ENCODE measurements around the gene ZKSCAN3.
"Not testable (repeated sequence)": the region's sequence is repeated elsewhere in the genome, so short reads cannot be mapped to it uniquely, and the experiment has no call there.

ZKSCAN3 gene

DNA sequence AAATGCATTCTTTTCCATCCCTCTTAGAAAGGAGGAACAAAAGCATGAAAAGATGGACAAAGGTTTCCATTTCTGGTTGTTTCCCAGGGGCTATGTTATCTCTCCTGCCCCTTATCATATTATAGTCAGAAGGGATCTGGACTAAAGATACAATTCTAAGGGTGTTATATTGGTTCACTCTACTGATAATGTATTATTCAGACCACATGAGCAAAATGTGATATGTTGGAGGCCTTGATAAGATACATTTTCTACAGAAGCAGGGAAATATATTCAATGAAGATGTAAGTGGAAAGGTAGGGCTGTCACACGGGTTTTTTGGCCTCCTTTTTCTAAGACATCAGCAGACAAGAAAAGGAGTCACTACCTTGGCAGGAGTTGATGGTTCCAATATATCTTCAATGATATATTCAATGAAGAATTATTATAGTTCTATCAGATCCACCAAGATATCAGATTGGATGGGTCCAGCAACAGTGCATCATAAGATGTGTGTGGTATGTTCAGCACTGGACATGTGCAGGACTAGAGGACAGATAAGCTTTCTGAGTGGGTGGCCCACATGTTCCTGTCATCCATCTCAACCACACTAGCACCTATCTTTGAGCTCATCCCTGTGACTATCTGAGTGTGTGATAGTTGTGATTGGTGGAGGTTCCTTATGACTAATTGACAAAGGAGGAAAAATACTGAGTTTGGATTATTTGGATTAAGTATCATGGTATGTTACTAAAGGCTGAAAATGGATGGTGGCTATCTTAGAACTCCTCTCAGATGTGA, 5.7 kb upstream of the ZKSCAN3 start:
- DNase-seq (ENCODE audit: low spot score): no peak

DNA sequence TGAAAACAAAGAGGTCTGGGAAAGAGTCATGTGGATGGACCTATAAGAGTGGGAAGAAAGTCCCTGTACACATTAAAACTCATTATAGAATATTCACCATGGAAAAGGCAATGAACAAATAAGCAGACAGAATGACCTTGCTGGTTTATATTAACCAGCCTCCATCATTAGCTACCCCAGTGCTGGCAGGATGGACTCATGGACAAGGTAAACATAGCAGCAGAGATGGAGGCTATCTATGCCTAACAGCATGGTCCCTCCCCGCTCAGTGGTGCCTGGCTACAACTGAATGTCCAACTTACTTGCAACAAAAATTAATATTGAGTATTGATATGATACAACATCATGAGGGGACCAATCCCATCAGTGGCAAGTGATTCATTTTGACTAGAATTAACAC, 4.5 kb upstream of the ZKSCAN3 start:
- no peak for DNase-seq (ENCODE audit: low spot score)

DNA sequence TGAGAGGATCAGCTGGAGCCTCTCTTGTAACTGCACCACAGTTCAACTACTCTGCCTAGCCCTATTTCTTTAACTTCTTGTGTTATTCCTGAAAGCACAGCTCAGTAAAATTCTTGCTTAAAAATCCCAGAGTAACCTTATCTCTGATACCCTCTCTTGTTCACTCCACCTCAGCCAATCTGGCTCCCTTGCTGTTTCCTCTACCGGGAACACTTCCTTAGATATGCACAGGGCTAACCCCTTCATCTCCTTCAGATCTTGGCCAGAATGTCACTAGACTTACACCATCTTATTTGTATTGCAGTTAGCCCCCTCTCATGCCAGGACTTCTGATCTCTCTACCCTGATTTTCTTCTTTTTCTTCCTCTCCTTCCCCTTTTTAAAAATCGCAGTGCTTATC, 2.6 kb upstream of the ZKSCAN3 start:
- no peak for DNase-seq (ENCODE audit: low spot score)

DNA sequence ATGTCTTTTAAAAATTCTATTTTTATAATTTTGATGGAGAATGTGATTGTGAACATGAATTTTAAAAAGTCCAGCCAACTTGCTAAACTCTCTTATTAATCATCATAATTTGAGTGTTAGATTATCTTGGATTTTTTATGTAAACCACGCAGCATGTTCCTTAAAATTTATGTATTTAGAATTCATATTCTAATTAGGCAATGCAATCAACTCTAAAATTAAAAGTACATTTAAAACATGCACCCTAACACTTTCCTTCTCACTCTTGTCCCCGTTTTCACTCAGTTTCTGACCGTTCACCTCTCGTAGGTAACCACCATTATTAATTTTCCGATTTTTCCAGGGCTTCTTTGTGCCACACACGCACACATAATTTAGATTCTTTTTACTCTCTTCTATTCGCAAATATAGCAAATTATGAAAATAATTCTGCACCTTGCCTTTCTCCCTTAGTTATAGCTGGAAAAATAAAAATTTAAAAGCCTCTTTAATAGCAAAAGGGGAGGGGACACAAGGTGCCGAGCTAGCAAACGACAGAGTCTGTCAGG, 329 bp upstream of the ZKSCAN3 start:
- no peak for DNase-seq (ENCODE audit: low spot score)

DNA sequence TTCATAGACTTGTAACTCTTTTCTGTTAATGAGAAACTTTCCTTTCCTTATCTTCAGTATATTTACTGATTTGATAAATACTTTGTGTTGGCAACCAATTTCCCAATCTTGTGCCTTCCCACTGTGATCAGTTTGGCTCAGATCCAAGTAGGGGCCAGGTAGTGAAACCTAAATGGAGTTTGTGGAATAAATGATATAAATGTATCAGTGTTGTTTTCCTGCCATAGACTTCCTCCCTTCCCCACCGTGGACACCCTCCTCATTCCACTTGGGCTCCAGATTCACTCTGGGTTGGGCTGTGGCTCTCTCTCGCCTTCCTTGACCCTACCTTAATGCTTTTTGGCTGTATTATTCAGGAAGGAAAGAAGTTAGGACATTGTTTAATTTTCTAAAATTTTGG, 1.3 kb downstream of the ZKSCAN3 start:
- DNase-seq (ENCODE audit: low spot score): no peak

DNA sequence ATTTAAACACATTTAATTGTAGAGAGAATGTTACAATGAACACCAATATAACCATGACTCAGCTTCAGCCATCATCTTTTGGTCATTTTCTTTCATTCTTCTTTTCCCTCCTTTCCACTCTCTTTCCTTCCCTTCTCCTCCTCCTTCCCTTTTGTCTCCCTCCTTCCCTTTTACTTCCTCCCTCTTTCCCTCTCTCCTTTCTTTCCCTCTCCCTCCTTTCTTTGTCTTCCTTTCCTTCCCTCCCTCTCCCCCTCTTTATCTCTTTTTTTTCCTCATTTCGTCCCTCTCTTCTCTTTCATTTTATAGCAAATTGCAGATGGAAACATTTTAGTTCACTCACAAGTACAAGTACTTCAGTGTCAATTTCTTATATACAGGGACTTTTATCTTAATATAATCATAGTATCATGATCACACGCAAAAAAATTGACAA, 1.8 kb downstream of the ZKSCAN3 start:
- no peak for DNase-seq (ENCODE audit: low spot score)

DNA sequence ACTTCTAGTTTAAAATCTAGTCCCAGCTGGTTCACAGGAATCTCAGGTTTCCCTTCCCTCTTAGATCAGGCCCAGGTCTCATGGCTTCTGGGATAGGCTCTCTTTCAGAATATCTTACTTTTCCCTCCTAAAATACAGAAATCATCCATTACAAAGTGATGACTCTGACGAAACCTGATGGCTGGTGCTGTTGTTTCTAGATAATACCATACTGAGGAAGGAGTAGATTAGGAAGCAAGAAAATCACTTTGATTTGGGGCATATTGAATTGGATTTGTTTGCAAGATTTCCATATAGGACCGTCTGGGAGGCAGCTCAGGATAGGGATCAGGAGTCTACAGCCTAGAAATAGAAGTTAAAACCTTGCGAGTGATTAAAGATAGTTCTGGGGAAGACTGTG, 3.6 kb downstream of the ZKSCAN3 start:
- DNase-seq (ENCODE audit: low spot score): no peak

DNA sequence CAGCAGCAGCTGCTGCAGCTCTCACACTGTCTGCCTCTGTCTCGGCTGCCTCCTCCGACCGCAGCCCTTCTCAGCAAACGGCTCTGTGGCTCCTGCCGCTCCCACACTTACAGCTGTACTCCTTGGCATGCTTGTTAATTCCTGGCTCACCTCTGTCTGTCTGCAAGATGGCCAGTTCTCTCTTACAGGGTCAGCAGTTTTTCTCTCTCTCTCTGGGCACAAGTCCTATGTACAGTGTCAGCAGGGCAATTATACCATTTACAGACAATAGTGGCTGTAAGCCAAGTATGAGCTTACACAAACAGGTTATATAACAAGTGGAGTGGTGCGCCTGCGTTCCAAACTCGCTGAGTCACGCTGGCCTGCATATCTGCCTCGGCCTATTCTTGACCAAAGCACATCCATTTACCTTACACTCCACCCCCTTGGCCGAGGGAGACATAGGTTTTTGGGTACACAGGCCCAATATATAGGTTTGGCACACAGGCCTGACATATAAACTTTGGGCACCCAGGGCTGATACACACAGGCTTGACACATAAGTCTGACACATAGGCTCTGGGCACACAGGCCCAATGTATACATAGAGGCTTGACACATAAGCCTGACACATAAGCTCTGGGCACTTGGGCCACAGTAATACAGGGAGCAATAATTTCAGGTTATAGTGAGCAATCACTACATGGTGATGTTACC, 4.4 kb downstream of the ZKSCAN3 start:
- DNase-seq (ENCODE audit: low spot score): no peak

DNA sequence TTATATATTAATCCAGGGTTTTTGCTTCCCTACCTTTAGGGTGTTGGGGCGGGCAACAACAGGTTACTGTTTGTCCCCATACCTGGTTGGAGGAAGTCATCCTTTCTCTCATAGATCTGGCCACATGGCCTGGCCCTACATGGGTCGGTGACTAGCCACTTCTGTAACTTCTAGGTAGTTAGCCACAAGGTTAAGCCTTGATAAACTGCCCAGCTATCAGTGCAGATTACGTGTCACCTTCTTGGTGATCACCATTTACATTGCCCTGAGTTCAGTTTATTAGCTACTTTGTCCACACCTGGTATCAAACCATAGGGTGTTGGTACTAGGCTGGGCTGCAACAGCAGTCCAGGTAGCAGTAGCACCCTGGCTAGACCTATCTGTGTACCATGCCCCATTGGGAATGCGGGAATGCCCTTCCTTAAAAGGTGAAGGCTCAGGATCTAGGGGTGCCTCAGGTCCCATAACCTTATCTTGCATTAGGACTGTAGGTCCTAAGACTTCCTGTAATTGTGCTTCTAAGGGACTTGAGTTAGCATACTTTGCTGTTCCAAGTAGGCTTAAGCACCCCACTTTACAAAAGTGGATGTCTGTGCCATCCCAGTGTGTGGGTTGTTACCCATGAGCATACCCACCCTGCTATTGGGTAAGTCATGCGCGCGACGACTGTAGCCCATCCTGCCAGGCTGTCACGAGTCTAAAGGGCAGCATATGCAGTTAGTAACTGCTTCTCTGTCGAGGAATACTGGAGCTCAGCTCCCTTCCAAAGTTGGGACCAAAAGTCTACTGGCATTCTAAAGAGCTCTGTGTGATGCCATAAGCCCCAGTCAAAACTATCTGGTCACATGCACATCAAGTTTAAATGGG, 5.2 kb downstream of the ZKSCAN3 start:
- DNase-seq (ENCODE audit: low spot score): no peak

DNA sequence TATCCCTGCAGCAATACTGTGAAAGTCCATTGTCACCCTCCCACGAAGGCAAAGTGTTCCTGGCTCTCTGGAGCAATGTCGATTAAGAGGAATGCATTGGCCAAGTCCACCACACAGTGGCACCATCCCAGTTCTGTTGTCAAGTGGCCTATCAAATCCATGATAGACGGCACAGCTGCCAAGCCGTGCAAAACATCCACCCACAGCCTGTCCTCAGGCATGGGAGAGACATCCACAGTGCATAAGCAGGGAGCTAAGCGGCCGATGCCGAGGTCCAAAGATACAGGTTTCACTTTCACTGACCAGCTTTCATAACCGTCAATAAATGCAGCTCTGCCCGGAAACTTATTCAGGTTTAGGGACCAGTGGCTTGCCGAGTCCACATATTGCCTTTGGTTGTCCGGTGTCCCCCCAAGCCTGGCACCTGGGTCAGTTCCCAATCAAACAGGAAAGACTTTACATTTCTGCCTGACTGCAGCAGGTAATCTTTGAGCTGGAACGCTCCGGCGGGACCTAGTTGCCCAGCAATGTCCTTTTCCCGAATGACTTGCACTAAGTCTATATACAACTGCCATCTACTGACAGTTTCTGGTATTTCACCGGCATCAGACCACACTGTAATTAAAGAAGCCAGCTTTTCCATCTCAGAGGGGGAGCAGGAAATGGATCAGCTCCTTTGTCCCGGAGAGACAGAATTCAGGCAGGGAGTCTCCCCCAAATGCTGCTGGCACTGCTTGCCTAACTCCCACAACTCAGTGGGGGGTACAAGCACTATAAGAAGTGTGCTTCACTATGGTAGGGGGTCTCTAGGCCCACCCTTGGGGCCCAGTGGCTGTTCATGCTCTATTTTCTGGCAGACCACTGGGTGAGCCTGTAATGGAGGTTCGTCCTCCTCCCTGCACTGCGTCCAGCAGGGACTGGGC, 6.3 kb downstream of the ZKSCAN3 start:
- DNase-seq (ENCODE audit: low spot score): peak; percentile 76

DNA sequence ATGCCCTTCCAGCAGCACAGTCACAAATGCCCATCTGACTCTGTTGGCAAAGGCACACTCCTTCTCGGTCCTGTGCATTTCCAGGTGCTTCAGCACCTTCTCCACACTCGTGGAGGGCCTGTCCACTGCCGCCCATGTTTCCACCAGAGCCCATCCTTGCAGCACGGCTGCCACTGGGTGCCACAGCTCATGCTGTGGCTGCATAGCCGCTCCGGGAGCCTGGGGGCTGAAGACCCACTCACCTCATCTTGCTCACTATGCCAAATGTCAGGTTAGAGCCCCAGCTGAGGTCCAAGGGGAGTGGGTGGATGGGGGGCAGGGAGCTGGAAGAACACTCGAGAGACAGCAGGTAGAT, 6.9 kb downstream of the ZKSCAN3 start:
- DNase-seq (ENCODE audit: low spot score): no peak

DNA sequence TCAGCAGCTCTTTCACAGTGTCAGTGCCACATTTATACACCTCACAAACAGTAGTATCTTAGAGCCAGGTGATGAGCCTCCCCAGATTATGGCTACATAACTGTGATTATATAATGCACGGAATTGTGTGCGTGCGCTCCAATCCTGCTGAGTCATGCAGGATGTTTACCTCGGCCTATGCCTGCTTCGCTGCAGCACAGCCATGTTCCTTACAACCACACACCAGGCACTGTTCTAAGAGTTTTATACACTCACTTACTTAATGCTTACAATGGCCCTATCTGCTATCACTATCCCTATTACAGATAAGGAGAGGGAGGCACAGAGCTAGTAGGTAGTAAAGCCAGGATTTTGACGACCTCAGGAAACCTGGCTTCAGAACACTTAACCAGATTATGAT, 7.3 kb downstream of the ZKSCAN3 start:
- no peak for DNase-seq (ENCODE audit: low spot score)

DNA sequence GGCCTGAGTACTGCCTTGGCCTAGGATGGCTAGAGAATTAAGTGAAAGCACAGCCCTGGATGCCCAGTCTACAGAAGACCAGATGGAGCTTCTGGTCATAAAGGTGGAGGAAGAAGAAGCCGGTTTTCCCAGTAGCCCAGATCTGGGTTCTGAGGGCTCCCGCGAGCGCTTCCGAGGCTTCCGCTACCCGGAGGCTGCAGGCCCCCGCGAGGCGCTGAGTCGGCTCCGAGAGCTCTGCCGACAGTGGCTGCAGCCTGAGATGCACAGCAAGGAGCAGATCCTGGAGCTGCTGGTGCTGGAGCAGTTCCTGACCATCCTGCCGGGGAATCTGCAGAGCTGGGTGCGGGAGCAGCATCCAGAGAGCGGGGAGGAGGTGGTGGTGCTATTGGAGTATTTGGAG, 9.8 kb downstream of the ZKSCAN3 start:
- DNase-seq (ENCODE audit: low spot score): not testable (repeated sequence)

DNA sequence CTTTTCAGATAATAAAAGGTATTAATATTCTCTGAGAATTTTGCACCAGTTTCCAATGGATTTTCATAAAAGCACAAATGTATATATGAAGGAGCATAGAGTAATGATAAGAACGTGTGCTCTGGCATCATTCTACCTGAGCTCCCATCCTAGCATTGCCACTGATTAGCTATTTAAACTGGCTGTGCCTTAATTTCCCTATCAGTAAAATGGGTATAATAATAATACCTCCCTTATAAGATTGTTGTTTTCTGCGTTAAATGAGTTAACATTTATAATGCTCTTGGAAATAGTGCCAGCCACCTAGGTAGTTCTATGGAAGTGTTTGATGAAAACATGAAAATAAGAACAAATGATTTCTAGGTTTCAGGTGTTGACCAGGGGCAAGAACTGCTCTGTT, 11.2 kb downstream of the ZKSCAN3 start:
- no peak for DNase-seq (ENCODE audit: low spot score)

DNA sequence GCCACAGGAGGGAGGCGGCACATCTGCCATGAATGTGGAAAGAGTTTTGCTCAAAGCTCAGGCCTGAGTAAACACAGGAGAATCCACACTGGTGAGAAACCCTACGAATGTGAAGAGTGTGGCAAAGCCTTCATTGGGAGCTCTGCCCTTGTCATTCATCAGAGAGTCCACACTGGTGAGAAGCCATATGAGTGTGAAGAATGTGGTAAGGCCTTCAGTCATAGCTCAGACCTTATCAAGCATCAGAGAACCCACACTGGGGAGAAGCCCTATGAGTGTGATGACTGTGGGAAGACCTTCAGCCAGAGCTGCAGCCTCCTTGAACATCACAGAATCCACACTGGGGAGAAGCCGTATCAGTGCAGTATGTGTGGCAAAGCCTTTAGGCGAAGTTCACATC, 15.8 kb downstream of the ZKSCAN3 start:
- not testable (repeated sequence) for DNase-seq (ENCODE audit: low spot score)

DNA sequence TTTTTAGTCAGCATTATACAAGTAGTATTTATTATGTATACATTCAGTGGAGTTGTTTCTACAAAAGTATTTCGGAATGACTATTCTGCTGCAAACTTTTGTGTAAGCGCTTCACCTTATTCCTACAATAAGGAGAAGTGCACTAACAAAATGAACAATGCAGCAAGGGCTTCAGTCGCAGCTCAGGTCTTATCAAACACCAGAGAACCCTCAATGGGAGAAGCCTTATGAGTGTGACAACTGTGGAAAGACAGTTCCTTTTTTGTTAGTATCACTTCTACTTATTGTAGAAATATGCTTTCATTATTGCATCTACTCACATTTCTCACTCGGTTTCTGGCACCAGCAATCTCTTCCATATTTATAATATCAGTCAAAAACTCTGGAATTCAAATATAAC, 18.8 kb downstream of the ZKSCAN3 start:
- DNase-seq (ENCODE audit: low spot score): no peak

DNA sequence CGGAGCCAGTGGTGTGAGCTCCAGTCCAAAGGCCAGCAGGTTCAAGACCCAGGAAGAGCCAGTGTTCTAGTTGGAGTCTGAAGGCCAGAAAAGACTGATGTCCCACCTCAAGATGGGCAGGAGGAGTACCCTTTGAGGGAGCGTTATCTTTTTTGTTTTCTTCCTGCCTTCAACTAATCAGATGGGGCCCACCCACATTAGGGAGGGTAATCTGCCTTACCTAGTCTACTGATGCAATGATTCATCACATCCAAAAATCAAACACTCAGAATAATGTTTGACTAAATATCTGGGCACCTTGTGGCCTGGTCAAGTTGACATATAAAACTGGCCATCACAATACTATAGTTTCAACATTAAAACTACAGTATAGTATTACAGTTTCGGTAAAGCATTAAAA, 19.7 kb downstream of the ZKSCAN3 start:
- DNase-seq (ENCODE audit: low spot score): no peak

DNA sequence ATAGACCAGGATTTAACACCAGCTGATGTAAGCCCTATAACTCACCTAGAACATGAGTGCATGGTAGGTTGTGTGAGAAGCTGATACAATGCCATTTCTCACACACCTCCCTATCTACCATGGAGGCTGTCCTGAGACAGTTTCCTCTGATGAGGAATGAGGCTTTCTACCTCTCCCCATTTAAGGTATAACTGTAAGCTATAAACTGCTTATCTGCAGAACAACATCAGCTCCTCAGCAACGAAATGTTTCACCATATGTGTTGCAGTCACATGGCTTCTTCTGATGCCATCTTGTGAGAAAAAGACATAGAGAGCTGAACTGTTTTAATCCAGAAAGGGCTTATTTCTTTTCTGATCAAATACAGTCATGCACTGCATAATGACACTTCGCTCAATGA, 20.7 kb downstream of the ZKSCAN3 start:
- DNase-seq (ENCODE audit: low spot score): no peak

DNA sequence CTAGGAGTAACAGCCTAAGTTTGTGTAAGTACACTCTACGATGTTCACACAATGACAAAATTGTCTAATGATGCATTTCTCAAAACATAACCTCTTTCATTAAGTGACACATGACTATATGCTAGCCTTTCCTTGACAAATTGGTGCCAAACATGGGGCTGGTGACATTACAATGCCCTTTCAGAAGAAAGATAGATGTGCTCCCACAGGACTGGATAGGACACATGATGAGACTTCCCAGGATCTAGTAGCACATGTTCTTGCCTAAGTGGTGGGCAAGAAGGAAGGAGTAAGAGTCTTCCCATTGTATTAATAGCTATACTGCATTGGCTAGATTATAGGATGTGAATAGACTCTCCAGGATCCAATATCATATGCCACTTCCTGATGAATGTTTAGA, 21.5 kb downstream of the ZKSCAN3 start:
- no peak for DNase-seq (ENCODE audit: low spot score)

DNA sequence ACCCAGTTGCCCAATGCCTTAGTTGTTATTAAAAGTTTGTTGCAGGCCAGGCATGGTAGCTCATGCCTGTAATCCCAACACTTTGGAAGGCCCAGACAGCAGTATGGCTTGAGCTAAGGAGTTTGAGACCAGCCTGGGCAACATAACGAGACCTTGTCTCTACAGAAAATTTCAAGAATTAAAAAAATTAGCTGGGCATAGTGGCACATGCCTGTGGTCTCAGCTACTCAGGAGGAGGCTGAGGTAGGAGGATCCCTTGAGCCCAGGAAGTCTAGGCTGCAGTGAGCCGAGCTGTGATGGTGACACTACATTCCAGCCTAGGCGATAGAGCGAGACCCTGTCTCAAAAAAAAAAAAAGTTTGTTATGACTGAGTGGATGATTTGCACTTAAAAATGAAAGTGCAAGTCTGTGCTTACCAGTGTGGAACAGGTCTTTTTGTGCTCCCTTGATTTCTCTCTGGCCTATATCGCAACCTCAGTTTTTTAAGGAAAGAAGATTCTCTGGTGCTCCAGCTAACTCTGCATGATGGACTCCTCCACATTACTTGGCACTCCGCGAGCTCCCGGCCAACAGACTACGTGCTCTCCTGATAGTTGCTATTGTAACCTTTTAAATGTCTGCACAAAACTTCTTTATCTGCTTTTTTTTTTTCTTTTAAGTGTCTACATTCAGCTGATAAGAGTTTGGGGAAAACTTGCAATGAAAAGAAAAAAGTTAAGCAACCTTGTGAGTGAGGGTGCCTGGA, 22.1 kb downstream of the ZKSCAN3 start:
- DNase-seq (ENCODE audit: low spot score): no peak

DNA sequence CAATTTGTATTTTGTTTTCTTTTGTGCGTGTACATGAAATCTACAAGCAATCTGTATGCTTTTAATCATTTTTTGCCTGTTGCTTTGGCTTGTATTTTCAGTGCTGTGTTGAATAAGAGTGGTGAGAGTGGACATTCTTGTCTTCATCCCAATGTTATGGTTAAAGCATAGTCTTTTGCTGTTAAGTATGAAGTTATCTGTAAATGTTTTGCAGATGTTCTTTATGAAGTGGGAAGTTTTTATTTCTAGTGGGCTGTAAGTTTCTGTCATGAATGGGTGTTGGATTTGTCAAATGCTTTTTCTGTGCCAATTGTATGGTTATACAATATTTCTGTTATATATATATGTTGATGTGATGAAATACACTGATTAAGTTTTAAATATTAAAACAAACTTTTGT, 24.2 kb downstream of the ZKSCAN3 start:
- no peak for DNase-seq (ENCODE audit: low spot score)

All from AG08396 (cell line).